Measurements from ENCODE around the gene PTPRT. TPM values are rescaled to one million over a fixed set of nuclear protein-coding genes. Genes with fewer than 3 reads are reported as not detected.

The PTPRT gene
- total and polyA plus RNA-seq, 12 donors, result 0.05 to 0.34 (median 0.16) TPM; not detected in 1

DNA sequence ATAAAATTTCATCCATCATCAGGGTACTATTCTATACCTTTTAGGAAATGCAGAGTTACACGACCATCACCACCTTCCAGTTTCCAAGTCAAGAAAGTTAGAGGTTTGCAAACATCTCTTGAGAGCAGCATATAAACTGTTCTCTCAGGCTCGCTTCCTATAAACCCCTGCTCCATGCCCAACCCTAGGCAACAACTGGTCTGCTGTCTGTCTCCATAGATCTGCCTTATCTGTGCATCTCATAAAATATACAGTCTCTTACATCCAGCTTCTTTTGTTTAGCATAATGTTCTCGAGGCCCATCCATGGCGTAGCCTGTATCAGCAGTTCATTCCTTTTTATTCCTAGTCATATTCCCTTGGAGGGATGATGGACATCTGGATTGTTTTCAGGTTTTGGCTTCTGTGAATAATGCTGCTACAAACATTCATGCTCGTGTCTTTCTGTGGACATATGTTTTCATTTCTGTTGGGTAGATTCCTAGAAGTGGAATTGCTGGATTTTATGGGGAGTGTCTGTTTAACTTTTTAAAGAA is 6.1 kb downstream of the PTPRT start:
- H3K27me3 ChIP-seq, result peaks cover 12% of the 10 kb centered on the region
- H3K4me1 ChIP-seq (replicated peaks in 1 of 2), result no peaks in the 10 kb centered on the region
- no peak for DNase-seq
- H3K4me3 ChIP-seq, result no peak overlapping the region
- 30 to 51% (median 47%) methylated on average over 5 of the region's 5 CpGs for WGBS, 4 donors
- H3K27ac ChIP-seq, result no peak overlapping the region
- intact Hi-C loops (cut with DNase I), result loop anchor here in 1 of 2 donors (10.0 kb wide), 2 partner anchors 649 to 1229 kb away; no protein-coding TSS in a partner anchor
- no peaks in the 10 kb centered on the region for H3K9me3 ChIP-seq (replicated peaks in 1 of 3)
- TF ChIP-seq, protein P1, sequence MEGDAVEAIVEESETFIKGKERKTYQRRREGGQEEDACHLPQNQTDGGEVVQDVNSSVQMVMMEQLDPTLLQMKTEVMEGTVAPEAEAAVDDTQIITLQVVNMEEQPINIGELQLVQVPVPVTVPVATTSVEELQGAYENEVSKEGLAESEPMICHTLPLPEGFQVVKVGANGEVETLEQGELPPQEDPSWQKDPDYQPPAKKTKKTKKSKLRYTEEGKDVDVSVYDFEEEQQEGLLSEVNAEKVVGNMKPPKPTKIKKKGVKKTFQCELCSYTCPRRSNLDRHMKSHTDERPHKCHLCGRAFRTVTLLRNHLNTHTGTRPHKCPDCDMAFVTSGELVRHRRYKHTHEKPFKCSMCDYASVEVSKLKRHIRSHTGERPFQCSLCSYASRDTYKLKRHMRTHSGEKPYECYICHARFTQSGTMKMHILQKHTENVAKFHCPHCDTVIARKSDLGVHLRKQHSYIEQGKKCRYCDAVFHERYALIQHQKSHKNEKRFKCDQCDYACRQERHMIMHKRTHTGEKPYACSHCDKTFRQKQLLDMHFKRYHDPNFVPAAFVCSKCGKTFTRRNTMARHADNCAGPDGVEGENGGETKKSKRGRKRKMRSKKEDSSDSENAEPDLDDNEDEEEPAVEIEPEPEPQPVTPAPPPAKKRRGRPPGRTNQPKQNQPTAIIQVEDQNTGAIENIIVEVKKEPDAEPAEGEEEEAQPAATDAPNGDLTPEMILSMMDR (IDR thresholded peaks at IDR 0.05), result no peak
- TF ChIP-seq POLR2A (IDR thresholded peaks at IDR 0.05), result no peak
- H3K36me3 ChIP-seq (replicated peaks in 1 of 2), result no peaks in the 10 kb centered on the region

DNA sequence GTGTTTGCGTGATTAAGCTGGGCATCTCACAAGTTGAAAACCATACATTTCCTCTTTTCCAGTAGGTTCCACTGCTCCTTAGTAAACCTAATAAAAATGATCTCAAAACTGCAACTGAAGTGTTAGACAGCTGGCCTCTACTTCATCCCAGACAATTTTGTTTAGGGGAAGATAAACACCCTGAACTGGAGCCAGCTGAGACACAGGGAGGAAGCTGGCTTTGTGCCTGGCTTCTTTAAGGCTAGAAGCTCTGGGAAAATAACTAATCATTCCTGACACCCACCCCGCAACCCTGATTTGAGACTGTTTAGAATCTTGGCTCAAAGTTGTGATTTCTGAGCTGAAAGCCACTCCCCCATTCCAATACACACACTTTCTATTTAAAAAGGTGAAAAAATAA is 11.6 kb downstream of the PTPRT start:
- Histone ChIP-seq H3K27ac (no peak overlapping the region), H3K9me3 (replicated peaks in 1 of 3) (no peaks in the 10 kb centered on the region), H3K27me3 (peaks cover 4% of the 10 kb centered on the region), H3K4me1 (replicated peaks in 1 of 2) (no peaks in the 10 kb centered on the region), H3K36me3 (replicated peaks in 1 of 2) (no peaks in the 10 kb centered on the region), H3K4me3 (no peak overlapping the region)
- intact Hi-C loops (cut with DNase I), result no loop called here
- peak in 2 of 7 donors; percentile 26 to 46 for DNase-seq
- 26 to 35% (median 30%) methylated on average over 2 of the region's 2 CpGs for WGBS, 4 donors
- no peak for TF ChIP-seq POLR2A (IDR thresholded peaks at IDR 0.05)
- TF ChIP-seq, protein P1 (IDR thresholded peaks at IDR 0.05), result no peak

DNA sequence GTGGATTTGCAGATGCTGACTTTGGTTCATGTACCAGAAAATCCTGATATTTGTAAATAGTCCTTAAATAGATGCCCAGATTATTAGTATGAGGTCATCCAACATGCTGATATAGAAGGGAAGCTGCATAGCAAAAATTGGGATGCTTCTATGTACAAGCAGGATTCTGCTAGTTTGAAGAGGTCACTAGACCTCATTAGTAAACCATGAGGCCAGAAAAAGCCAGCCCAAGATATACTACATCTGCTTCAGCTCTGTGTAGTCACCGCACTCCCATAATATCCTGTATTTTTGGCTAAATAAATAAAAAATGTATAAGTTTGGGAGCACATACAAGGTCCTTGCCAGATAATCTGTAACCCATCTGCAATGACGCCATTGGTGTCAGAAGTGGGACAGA is 13.0 kb downstream of the PTPRT start:
- DNase-seq, result no peak
- TF ChIP-seq POLR2A (IDR thresholded peaks at IDR 0.05), result no peak
- TF ChIP-seq, protein P1 (IDR thresholded peaks at IDR 0.05), result no peak
- 58 to 75% (median 71%) methylated on average over 2 of the region's 2 CpGs for WGBS, 4 donors
- Histone ChIP-seq H3K27ac (no peak overlapping the region), H3K27me3 (peaks cover 4% of the 10 kb centered on the region), H3K9me3 (replicated peaks in 1 of 3) (no peaks in the 10 kb centered on the region), H3K36me3 (replicated peaks in 1 of 2) (no peaks in the 10 kb centered on the region), H3K4me3 (no peak overlapping the region), H3K4me1 (replicated peaks in 1 of 2) (no peaks in the 10 kb centered on the region)
- intact Hi-C loops (cut with DNase I), result no loop called here

DNA sequence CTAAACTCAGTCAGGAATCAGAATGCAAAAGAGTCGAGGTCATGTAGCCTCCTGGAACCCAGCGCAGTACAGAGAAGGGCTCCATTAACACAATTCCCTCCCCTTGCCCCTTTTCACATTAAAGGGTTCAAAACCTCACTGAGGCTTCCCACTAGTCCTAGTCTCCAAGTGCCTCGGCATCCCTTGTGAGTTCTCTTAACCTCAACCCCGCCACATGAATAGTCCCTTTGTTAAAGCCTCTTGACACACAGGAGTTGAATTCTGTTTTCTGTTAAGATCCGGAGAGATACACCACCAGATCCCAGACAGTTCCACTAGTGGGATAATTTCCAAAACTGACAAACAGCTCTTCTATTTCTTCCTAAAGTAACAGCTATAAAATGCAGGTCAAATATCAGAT is 17.8 kb downstream of the PTPRT start:
- intact Hi-C loops (cut with DNase I), result no loop called here
- Histone ChIP-seq H3K4me1 (replicated peaks in 1 of 2) (no peaks in the 10 kb centered on the region), H3K9me3 (replicated peaks in 1 of 3) (no peaks in the 10 kb centered on the region), H3K36me3 (replicated peaks in 1 of 2) (no peaks in the 10 kb centered on the region), H3K27ac (no peak overlapping the region), H3K4me3 (no peak overlapping the region), H3K27me3 (peaks cover 4% of the 10 kb centered on the region)
- TF ChIP-seq, protein P1 (IDR thresholded peaks at IDR 0.05), result no peak
- TF ChIP-seq POLR2A (IDR thresholded peaks at IDR 0.05), result no peak
- 56 to 78% (median 65%) methylated on average over 5 of the region's 5 CpGs for WGBS, 4 donors
- DNase-seq, result no peak
